Erythroblast (primary cell): Measurements from ENCODE around the gene SEMA3A.

Source experiments
- GATA1 ChIP-seq: IDR thresholded peaks from 2 replicates; pipeline ENCODE4 v1.6.1; 2011; ENCODE audit warnings: low read depth, mild to moderate bottlenecking, control low read depth, low read length, moderate library complexity
- POLR2A ChIP-seq: IDR thresholded peaks from 2 replicates; pipeline ENCODE4 v1.6.1; 2011; ENCODE audit warnings: mild to moderate bottlenecking, low read length

GRCh38 chr7:84209006-84209405, 14.4 kb upstream of the SEMA3A start:
- TF ChIP-seq POLR2A (no peak), GATA1 (no peak)
